ENCODE data around the gene SNTG2.

DNA sequence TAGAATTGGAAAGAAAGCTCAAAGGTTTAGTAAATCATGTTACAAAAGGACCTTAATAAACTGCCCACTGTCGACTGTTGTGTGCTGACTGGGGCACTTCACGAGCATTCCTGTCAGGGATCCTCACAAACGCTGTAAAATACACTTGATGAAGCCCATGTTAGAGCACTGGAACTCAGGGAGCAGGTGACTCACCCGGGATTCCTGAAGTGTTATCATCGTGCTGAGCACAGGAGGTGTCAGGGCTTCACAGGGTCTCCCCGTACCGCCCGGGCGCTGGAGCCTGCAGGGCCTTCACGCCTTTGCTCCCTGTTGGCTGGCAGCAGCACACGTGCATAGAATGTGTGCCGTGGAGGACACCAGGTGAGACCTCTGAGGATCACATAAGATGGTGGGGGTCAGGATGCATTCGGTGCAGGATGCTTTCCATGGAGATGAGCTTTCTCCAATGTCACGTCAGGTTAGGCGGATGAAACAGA lies 187.3 kb downstream of the SNTG2 start:
- TF ChIP-seq CEBPG (CRISPR knock-in tag; IDR thresholded peaks at IDR 0.05) (no peak), HMG20B (CRISPR knock-in tag; conservative IDR thresholded peaks at IDR 0.05) (no peak), MAZ (IDR thresholded peaks at IDR 0.05; ENCODE audit: borderline replicate concordance, low read depth, low read length) (no peak), MAZ (CRISPR knock-in tag; IDR thresholded peaks at IDR 0.05; ENCODE audit: low read depth) (no peak)
